ENCODE results near the gene INPP5A. TPM values are rescaled to one million over a fixed set of nuclear protein-coding genes. Genes with fewer than 3 reads are reported as not detected.

INPP5A gene
- total and polyA plus RNA-seq, 4 donors, result 12.4 to 39.9 (median 28.2) TPM

DNA sequence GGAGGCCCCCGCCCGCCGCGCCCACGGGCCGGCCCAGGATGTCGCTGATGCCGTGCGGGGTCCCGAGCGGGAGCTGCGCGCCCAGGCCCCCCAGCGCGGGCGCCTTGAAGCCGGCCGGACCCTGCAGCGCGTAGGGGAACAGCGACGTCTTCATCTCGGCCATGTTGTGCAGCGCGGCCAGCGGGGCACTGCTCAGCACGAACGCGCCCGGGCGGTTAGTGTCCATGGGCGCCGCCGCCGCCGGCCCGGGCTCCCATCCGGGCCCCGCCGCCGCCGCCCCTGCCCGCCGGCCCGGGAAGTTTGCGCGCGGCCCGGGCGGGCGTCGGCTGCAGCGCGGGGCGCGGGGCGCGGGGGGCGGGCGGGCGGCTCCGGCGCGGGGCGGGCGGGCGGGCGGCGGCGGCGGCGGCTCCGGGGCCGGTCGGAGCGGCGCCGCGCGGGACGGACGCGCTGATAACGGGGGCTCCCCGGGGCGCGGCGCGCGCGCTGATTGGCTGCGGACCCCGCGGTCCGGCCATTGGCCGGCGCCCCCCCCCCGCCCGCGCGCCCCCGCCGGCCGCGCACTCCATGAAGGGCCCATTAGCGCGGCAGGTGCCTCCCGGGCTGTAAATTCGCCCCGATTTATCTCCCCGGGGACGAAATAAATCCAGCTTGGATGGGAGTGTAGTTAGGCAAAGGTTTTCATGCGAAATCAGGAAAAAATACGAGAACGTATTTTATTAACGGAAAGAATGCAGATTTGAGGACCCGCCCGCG is 248.3 kb downstream of the INPP5A start, which contains the start of gene NKX6-2:
Gene NKX6-2 (minus strand): TSS at position 425 of the 753 bp plus-strand sequence. CDS start 199 bp downstream, at position 226.
- H3K4me1 ChIP-seq (ENCODE audit: control insufficient read depth in 5 of 5, insufficient read depth in 5 of 5, low read length in 5 of 5), result peaks cover 0 to 13% (median 0%) of the 10 kb centered on the region in 5 donors

DNA sequence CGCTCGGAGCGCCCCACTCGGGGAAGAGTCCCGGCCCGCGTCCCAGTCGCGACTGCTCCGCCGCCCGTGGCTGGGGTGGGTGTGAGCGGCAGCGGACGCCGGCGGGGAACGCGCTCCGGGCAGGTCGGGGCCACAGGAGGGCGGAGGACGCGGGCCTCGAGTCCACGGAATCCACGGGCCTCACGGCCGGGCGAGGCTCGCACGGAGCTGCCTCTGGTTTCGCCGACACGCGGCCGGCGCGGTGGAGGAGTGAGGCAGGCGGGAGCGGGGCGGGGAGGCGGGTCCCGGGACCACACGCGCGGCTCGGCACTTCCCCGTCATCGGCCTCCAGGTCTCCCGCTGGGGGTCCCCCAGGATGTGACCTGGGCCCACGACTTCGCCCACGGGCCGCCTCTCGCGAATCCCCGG is 248.9 kb downstream of the INPP5A start:
- Histone ChIP-seq H3K27ac (ENCODE audit: low read depth in 1 of 2, low read length in 1 of 2) (no peak overlapping the region), H3K27me3 (ENCODE audit: control insufficient read depth in 3 of 3, insufficient read depth in 3 of 3, low read length in 2 of 3) (peaks cover 23 to 52% (median 41%) of the 10 kb centered on the region in 3 donors), H3K4me1 (ENCODE audit: control insufficient read depth in 5 of 5, insufficient read depth in 5 of 5, low read length in 5 of 5) (peaks cover 0 to 13% (median 0%) of the 10 kb centered on the region in 5 donors), H3K9ac (ENCODE audit: insufficient read depth in 1 of 2, low read length in 2 of 2) (no peak overlapping the region), H3K4me3 (no peak overlapping the region), H3K9me3 (ENCODE audit: control insufficient read depth in 4 of 4, insufficient read depth in 3 of 4, low read length in 3 of 4) (peaks cover 0 to 10% (median 0%) of the 10 kb centered on the region in 4 donors), H3K36me3 (ENCODE audit: control insufficient read depth in 4 of 4, insufficient read depth in 4 of 4, low read length in 4 of 4) (peaks cover 0 to 14% (median 3%) of the 10 kb centered on the region in 4 donors)
- ATAC-seq (ENCODE audit: insufficient read depth, low FRiP score) (no peak), DNase-seq (no peak)
- 5 to 6% methylated on average over 43 to 58 of the region's 58 CpGs for WGBS, 2 donors
- TF ChIP-seq, protein P1, sequence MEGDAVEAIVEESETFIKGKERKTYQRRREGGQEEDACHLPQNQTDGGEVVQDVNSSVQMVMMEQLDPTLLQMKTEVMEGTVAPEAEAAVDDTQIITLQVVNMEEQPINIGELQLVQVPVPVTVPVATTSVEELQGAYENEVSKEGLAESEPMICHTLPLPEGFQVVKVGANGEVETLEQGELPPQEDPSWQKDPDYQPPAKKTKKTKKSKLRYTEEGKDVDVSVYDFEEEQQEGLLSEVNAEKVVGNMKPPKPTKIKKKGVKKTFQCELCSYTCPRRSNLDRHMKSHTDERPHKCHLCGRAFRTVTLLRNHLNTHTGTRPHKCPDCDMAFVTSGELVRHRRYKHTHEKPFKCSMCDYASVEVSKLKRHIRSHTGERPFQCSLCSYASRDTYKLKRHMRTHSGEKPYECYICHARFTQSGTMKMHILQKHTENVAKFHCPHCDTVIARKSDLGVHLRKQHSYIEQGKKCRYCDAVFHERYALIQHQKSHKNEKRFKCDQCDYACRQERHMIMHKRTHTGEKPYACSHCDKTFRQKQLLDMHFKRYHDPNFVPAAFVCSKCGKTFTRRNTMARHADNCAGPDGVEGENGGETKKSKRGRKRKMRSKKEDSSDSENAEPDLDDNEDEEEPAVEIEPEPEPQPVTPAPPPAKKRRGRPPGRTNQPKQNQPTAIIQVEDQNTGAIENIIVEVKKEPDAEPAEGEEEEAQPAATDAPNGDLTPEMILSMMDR (IDR thresholded peaks at IDR 0.05; ENCODE audit: control extremely low read depth, extremely low read depth), result no peak

More for the DNA sequence above, 248.3 kb downstream of the INPP5A start, which contains the start of gene NKX6-2:
- H3K27ac ChIP-seq (ENCODE audit: low read depth in 1 of 2, low read length in 1 of 2), result no peak within 1 kb of the TSS
- WGBS, 2 donors, result 2 to 3% methylated on average over 41 to 119 of the region's 119 CpGs
- no peak within 1 kb of the TSS for H3K9ac ChIP-seq (ENCODE audit: insufficient read depth in 1 of 2, low read length in 2 of 2)
- H3K36me3 ChIP-seq (ENCODE audit: control insufficient read depth in 4 of 4, insufficient read depth in 4 of 4, low read length in 4 of 4), result peaks cover 0 to 17% (median 3%) of the 10 kb centered on the region in 4 donors
- DNase-seq (peak; percentile 22 to 37 (median 32)), ATAC-seq (ENCODE audit: insufficient read depth, low FRiP score) (no peak)
- TF ChIP-seq, protein P1 (IDR thresholded peaks at IDR 0.05; ENCODE audit: control extremely low read depth, extremely low read depth), result no peak
- peaks cover 22 to 52% (median 39%) of the 10 kb centered on the region in 3 donors for H3K27me3 ChIP-seq (ENCODE audit: control insufficient read depth in 3 of 3, insufficient read depth in 3 of 3, low read length in 2 of 3)
- H3K4me3 ChIP-seq, result no peak within 1 kb of the TSS
- peaks cover 0 to 10% (median 0%) of the 10 kb centered on the region in 4 donors for H3K9me3 ChIP-seq (ENCODE audit: control insufficient read depth in 4 of 4, insufficient read depth in 3 of 4, low read length in 3 of 4)

DNA sequence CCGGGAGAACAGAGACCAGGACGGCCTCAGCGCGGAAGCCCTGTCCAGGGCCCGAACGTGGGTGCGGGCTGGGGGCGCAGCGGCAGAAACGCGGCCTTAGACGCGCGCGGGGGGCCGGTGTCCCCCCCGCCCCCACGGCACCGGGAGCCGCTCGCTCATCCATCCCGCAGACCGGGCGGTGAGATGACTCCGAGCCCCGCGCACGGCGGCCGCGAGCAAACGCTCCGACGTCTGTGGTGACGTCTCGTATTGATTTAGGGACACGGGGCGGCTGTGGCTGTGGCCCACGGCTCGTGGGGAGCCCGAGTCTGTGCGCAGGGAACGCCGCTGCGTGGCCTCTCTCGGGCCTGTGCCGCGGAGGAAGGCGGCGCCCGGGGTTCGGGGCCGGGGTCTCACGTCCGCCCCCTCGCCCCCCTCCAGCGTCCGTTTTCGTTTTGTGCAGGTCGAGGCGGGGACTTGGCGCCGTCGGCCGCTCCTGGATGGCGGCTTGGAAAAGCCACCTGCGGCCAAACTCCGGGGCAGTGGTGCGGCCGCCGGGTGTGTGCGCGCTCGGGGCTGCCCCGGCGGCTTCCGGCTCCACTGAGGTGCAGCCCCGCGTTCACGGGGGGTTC is 249.4 kb downstream of the INPP5A start:
- peaks cover 0 to 5% (median 0%) of the 10 kb centered on the region in 4 donors for H3K9me3 ChIP-seq (ENCODE audit: control insufficient read depth in 4 of 4, insufficient read depth in 3 of 4, low read length in 3 of 4)
- TF ChIP-seq, protein P1 (IDR thresholded peaks at IDR 0.05; ENCODE audit: control extremely low read depth, extremely low read depth), result no peak
- peaks cover 0 to 13% (median 0%) of the 10 kb centered on the region in 5 donors for H3K4me1 ChIP-seq (ENCODE audit: control insufficient read depth in 5 of 5, insufficient read depth in 5 of 5, low read length in 5 of 5)
- H3K4me3 ChIP-seq, result no peak overlapping the region
- no peak overlapping the region for H3K9ac ChIP-seq (ENCODE audit: insufficient read depth in 1 of 2, low read length in 2 of 2)
- H3K27me3 ChIP-seq (ENCODE audit: control insufficient read depth in 3 of 3, insufficient read depth in 3 of 3, low read length in 2 of 3), result peaks cover 21 to 52% (median 42%) of the 10 kb centered on the region in 3 donors
- H3K27ac ChIP-seq (ENCODE audit: low read depth in 1 of 2, low read length in 1 of 2), result no peak overlapping the region
- no peak for DNase-seq
- no peak for ATAC-seq (ENCODE audit: insufficient read depth, low FRiP score)
- WGBS, 2 donors, result 3 to 4% methylated on average over 52 to 80 of the region's 80 CpGs
- peaks cover 0 to 9% (median 2%) of the 10 kb centered on the region in 4 donors for H3K36me3 ChIP-seq (ENCODE audit: control insufficient read depth in 4 of 4, insufficient read depth in 4 of 4, low read length in 4 of 4)
